Transverse colon (tissue), 4 donors: ENCODE results near the gene HOXA3. TPM values are rescaled to one million over a fixed set of nuclear protein-coding genes. Genes with fewer than 3 reads are reported as not detected.

Experiments
- DNase-seq: peaks from one replicate; pipeline ENCODE4 v3.0.0-alpha.2; 2019
- H3K27ac ChIP-seq, 4 donors: fragments of 200-600 bp; sonication (generic); 2 replicates each; pipeline ENCODE4 v1.5.1; 2016 to 2018; ENCODE audit warnings: inconsistent platforms in 4 of 4
- H3K27me3 ChIP-seq: fragments of 200-600 bp; sonication (generic); 2 replicates; pipeline ENCODE4 v1.5.1; 2017; ENCODE audit warnings: inconsistent platforms
- H3K36me3 ChIP-seq, 4 donors: fragments of 200-600 bp; sonication (generic); 2 replicates each; pipeline ENCODE4 v1.5.1; 2017 to 2019; ENCODE audit warnings: inconsistent platforms in 4 of 4
- H3K4me1 ChIP-seq, 4 donors: fragments of 200-600 bp; sonication (generic); 2 replicates each; pipeline ENCODE4 v1.5.1; 2017 to 2020; ENCODE audit warnings: inconsistent platforms in 4 of 4
- H3K4me3 ChIP-seq, 4 donors: fragments of 200-600 bp; sonication (generic); 1 replicate in 1 of 4; 2 replicates in 3 of 4; pipeline versions ENCODE4 v1.5.1 to v1.6.1; 2017 to 2019; ENCODE audit warnings: inconsistent platforms in 4 of 4
- H3K9me3 ChIP-seq, 2 donors: fragments of 200-600 bp; sonication (generic); 2 replicates each; pipeline ENCODE4 v1.5.1; 2017 to 2019; ENCODE audit warnings: inconsistent platforms in 2 of 2
- EP300 ChIP-seq: sonication (generic); formaldehyde crosslinking; IDR thresholded peaks from one replicate; pipeline ENCODE4 v1.6.1; 2017; ENCODE audit warnings: antibody characterized with exemption, low read depth
- POLR2A ChIP-seq: fragments of 450-650 bp; IDR thresholded peaks from one replicate; pipeline ENCODE4 v1.6.1; 2016; ENCODE audit warnings: antibody characterized with exemption, mild to moderate bottlenecking, moderate library complexity
- POLR2AphosphoS5 ChIP-seq, 3 donors: sonication (generic); formaldehyde crosslinking; IDR thresholded peaks; one replicate each; pipeline ENCODE4 v1.6.1; 2016; ENCODE audit warnings: antibody characterized with exemption in 3 of 3
- WGBS, 2 donors: methylation state at CpG; one replicate each; pipeline ENCODE4 v1.1.5; 2018; ENCODE audit warnings: low coverage in 1 of 2; 5-methylcytosine and 5-hydroxymethylcytosine counted together
- in situ Hi-C, 4 donors: fragments of 200-750 bp; cut with MboI; loops; one replicate each; pipeline versions ENCODE4 v1.15.0 to v1.15.1; 2017; ENCODE audit warnings: low sequenced_read_pairs in 3 of 4, low pct_ligation_motif_present in 1 of 4, low pct_unique_long_range_greater_than_20kb in 1 of 4
- intact Hi-C: fragments of 100-400 bp; cut with DNase I; formaldehyde crosslinking; loops from one replicate; pipeline ENCODE4 v1.15.1; 2023; ENCODE audit warnings: low total_unique reads
- total RNA-seq, 4 donors: library from RNA; depleted of rRNA; stranded (reverse); fragments of >200 nt; gene quantifications; one replicate each; pipeline ENCODE4 v1.1.0, GENCODE V29; 2016
- TF ChIP-seq, protein P1 (sequence below), 5 experiments: fragments of 200-600 bp in 3 of 5; fragments of 450-650 bp in 2 of 5; sonication (generic) in 3 of 5; IDR thresholded peaks; 1 replicate in 2 of 5; 2 replicates in 3 of 5; pipeline ENCODE4 v1.5.1; 2016 to 2017; ENCODE audit warnings: antibody characterized with exemption in 5 of 5, inconsistent platforms in 3 of 5, mild to moderate bottlenecking in 2 of 5, moderate library complexity in 1 of 5

The HOXA3 gene
- total RNA-seq, 4 donors from 2014 or later = 14.1 to 27.3 (median 15.7) TPM

GRCh38 chr7:27189295-27189996, 37.1 kb upstream of the HOXA3 start:
- in situ Hi-C loops = loop anchor here in 3 of 4 donors (10.0 to 25.0 kb wide), 2 partner anchors 1327 to 1335 kb away; no protein-coding TSS in a partner anchor
- peaks cover 16 to 66% (median 48%) of the 10 kb centered on the region in 4 donors for H3K4me1 ChIP-seq
- DNase-seq = peak; percentile 78
- no peaks in the 10 kb centered on the region for H3K36me3 ChIP-seq
- no peaks in the 10 kb centered on the region for H3K9me3 ChIP-seq
- intact Hi-C loops = loop anchor here (5.0 kb wide), 1 partner anchor 828 kb away; no protein-coding TSS in a partner anchor
- H3K27me3 ChIP-seq = peaks cover 64% of the 10 kb centered on the region
- peak overlapping the region; percentile 95 to 99 (median 98) for H3K27ac ChIP-seq
- peak overlapping the region in 3 of 4 donors; percentile 37 to 79 (median 68) for H3K4me3 ChIP-seq
- 12% methylated on average over 22 of the region's 22 CpGs; no CpG with 5 or more reads in 1 of the 2 donors for WGBS, 2 donors
- TF ChIP-seq POLR2A (peak; percentile 84), EP300 (no peak), POLR2AphosphoS5 (IDR thresholded peaks at IDR 0.05) (peak; percentile 63 to 88 (median 82))
- TF ChIP-seq, protein P1, sequence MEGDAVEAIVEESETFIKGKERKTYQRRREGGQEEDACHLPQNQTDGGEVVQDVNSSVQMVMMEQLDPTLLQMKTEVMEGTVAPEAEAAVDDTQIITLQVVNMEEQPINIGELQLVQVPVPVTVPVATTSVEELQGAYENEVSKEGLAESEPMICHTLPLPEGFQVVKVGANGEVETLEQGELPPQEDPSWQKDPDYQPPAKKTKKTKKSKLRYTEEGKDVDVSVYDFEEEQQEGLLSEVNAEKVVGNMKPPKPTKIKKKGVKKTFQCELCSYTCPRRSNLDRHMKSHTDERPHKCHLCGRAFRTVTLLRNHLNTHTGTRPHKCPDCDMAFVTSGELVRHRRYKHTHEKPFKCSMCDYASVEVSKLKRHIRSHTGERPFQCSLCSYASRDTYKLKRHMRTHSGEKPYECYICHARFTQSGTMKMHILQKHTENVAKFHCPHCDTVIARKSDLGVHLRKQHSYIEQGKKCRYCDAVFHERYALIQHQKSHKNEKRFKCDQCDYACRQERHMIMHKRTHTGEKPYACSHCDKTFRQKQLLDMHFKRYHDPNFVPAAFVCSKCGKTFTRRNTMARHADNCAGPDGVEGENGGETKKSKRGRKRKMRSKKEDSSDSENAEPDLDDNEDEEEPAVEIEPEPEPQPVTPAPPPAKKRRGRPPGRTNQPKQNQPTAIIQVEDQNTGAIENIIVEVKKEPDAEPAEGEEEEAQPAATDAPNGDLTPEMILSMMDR (IDR thresholded peaks at IDR 0.05) = no peak

- peak overlapping the region; percentile 37 to 79 (median 57) for H3K4me3 ChIP-seq
- peaks cover 65% of the 10 kb centered on the region for H3K27me3 ChIP-seq
- H3K4me1 ChIP-seq = peaks cover 16 to 69% (median 53%) of the 10 kb centered on the region in 4 donors
- intact Hi-C loops (loop anchor here (5.0 kb wide), 1 partner anchor 829 kb away; no protein-coding TSS in a partner anchor), in situ Hi-C loops (loop anchor here in 3 of 4 donors (10.0 to 25.0 kb wide), 2 partner anchors 1326 to 1334 kb away; no protein-coding TSS in a partner anchor)
- 13% methylated on average over 44 of the region's 49 CpGs; no CpG with 5 or more reads in 1 of the 2 donors for WGBS, 2 donors
- no peaks in the 10 kb centered on the region for H3K9me3 ChIP-seq
- peak overlapping the region; percentile 95 to 99 (median 98) for H3K27ac ChIP-seq
- TF ChIP-seq POLR2A = no peak
- TF ChIP-seq, protein P1 (IDR thresholded peaks at IDR 0.05) = no peak
- TF ChIP-seq EP300 = no peak
- TF ChIP-seq POLR2AphosphoS5 (IDR thresholded peaks at IDR 0.05) = no peak
- no peaks in the 10 kb centered on the region for H3K36me3 ChIP-seq
- DNase-seq = peak; percentile 39
These were observed 36.3 kb upstream of the HOXA3 start for GRCh38 chr7:27188386-27189294.

- intact Hi-C loops = loop anchor here (5.0 kb wide), 1 partner anchor 830 kb away; no protein-coding TSS in a partner anchor
- H3K4me1 ChIP-seq = peaks cover 16 to 68% (median 53%) of the 10 kb centered on the region in 4 donors
- TF ChIP-seq, protein P1 (IDR thresholded peaks at IDR 0.05) = no peak
- no peak for TF ChIP-seq POLR2A
- no peak for TF ChIP-seq POLR2AphosphoS5 (IDR thresholded peaks at IDR 0.05)
- TF ChIP-seq EP300 = no peak
- 0 to 4% methylated on average over 2 to 46 of the region's 46 CpGs for WGBS, 2 donors
- in situ Hi-C loops = loop anchor here in 3 of 4 donors (10.0 to 25.0 kb wide), 2 partner anchors 1325 to 1333 kb away; no protein-coding TSS in a partner anchor
- peaks cover 66% of the 10 kb centered on the region for H3K27me3 ChIP-seq
- peak overlapping the region; percentile 37 to 79 (median 57) for H3K4me3 ChIP-seq
- no peaks in the 10 kb centered on the region for H3K9me3 ChIP-seq
- no peaks in the 10 kb centered on the region for H3K36me3 ChIP-seq
- peak overlapping the region; percentile 95 to 99 (median 98) for H3K27ac ChIP-seq
- DNase-seq = peak; percentile 35
These were observed 35.3 kb upstream of the HOXA3 start for GRCh38 chr7:27187475-27188385.
